Measurements from ENCODE around the gene SCGB1C1. TPM values are rescaled to one million over a fixed set of nuclear protein-coding genes. Genes with fewer than 3 reads are reported as not detected.
"Not testable (repeated sequence)": the region's sequence is repeated elsewhere in the genome, so short reads cannot be mapped to it uniquely, and the experiment has no call there.

SCGB1C1 gene
- total RNA-seq: not detected in 2 replicates

DNA sequence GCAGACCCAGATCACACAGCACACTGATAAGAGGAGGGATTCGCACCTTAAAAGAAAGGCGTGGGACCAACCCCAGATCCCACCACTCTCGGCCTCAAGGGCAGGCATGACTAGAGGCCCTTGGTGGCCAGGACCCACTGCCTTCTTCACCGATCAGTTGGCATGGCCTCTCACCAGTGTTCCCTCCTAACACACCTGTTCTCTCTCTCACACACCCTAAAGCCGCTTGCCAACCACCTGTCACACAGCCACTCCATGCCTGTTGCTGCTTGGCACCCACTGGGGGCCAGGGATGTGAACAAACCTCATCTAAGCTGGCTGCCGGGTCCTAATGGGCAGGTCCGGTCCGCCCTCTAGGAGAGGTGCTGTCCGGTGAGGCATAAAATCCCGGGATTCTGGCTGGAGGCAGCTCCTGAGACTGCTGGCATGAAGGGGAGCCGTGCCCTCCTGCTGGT, at the start of gene SCGB1C1:
Gene SCGB1C1 (plus strand): TSS at position 405 of the 455 bp plus-strand sequence. CDS start 22 bp downstream, at position 427.
- not testable (repeated sequence) for H3K4me3 ChIP-seq (ENCODE audit: low read depth, low read length); DNase-seq (ENCODE audit: low read depth)

GRCh38 chr11:180242-180641, 12.6 kb upstream of the SCGB1C1 start:
- DNase-seq (ENCODE audit: low read depth): not testable (repeated sequence)

DNA sequence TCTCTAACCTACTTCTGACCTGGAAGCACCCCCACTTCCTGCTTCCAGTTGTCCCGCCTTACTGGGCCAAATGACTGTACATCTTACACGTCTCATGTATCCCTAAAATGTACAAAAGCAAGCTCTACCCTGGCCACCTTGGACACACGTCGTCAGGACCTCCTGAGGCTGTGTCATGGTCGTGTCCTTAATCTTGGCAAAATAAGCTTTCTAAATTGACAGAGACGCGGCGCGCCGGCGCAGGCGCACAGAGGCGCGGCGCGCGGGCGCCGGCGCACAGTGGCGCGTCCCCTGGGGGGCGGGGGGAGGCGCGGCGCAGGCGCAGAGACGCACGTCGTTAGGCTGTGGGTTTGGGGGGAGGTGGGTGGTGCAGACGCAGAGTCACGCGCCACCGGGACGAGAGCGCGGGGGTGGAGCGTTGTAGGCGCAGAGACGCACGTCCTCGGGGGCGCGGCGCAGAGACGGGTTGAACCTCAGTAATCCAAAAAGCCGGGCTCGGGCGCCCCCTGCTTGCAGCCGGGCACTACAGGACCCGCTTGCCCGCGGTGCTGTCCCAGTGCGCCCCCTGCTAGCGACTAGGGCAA, 3.6 kb upstream of the SCGB1C1 start:
- H3K4me3 ChIP-seq (ENCODE audit: low read depth, low read length); DNase-seq (ENCODE audit: low read depth): not testable (repeated sequence)

More at GRCh38 chr11:180242-180641, 12.6 kb upstream of the SCGB1C1 start:
- TF ChIP-seq, protein P1, sequence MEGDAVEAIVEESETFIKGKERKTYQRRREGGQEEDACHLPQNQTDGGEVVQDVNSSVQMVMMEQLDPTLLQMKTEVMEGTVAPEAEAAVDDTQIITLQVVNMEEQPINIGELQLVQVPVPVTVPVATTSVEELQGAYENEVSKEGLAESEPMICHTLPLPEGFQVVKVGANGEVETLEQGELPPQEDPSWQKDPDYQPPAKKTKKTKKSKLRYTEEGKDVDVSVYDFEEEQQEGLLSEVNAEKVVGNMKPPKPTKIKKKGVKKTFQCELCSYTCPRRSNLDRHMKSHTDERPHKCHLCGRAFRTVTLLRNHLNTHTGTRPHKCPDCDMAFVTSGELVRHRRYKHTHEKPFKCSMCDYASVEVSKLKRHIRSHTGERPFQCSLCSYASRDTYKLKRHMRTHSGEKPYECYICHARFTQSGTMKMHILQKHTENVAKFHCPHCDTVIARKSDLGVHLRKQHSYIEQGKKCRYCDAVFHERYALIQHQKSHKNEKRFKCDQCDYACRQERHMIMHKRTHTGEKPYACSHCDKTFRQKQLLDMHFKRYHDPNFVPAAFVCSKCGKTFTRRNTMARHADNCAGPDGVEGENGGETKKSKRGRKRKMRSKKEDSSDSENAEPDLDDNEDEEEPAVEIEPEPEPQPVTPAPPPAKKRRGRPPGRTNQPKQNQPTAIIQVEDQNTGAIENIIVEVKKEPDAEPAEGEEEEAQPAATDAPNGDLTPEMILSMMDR (conservative IDR thresholded peaks at IDR 0.05; ENCODE audit: low read depth, low read length): peak; percentile 36
- H3K4me3 ChIP-seq (ENCODE audit: low read depth, low read length): not testable (repeated sequence)

- DNase-seq (ENCODE audit: low read depth); H3K4me3 ChIP-seq (ENCODE audit: low read depth, low read length): not testable (repeated sequence)
- TF ChIP-seq, protein P1 (conservative IDR thresholded peaks at IDR 0.05; ENCODE audit: low read depth, low read length): peak; percentile 16
Measured at GRCh38 chr11:189843-190311, 3.0 kb upstream of the SCGB1C1 start.

DNA sequence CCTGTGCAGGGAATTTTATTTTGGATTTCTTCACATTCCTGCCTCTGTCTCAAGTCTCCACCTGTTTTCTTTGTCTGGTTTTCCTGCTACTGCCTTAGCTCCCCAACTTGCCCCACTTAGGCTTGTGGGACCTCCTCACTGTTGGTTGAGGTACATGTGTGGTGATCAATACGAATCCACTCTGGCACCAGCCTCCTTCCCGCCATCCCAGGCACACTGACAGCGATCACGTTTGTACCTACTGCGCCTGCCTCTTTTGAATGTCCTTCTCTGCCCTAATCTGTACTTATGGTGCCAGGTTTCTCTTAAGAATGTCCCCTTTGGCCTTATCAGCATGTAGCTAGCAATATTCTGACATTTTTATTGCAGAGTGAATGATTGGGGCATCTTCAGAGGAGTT, 2.3 kb upstream of the SCGB1C1 start:
- not testable (repeated sequence) for H3K4me3 ChIP-seq (ENCODE audit: low read depth, low read length); DNase-seq (ENCODE audit: low read depth)

DNA sequence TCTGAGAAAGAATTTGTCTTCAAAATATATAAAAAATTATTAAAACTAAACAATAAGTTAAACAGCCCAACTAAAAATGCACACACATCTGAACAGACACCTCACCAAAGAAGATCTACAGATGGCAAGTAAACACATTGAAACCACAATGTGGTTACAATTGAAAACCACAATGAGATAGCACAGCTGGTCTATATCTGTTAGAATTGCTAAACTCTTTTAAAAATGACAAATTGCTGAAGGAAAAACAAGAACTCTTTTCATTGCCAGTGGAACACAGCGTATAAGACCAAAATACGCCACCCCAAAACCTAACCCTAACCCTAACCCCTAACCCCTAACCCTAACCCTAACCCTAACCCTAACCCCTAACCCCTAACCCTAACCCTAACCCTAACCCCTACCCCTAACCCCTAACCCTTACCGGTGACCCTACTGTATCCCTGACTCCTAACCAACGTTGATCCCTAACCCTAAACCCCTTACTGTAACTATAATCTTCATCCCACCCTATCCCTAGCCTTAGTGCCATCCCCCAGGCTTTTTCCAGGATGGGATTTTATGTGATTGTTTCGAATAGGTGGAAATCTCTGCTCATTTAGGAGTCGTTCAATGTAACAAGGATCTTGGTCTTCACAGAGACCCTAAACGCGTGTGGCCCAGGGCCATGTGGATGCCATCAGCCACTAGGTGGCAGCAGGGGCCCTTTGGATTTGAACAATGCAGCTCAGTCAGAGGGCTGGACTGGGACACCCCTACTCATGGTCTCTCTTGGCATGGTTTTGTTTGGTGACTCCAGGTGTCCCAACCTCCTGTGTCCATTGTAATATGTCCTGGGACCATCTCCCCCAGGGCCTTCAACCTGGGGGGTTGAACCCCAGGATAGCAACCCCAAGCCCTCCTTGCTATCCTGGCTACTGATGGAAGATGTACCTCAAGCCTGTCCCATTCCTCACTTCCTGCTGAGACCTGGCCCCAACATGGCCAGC, 1.1 kb upstream of the SCGB1C1 start:
- TF ChIP-seq, protein P1 (conservative IDR thresholded peaks at IDR 0.05; ENCODE audit: low read depth, low read length): peak; percentile 34
- not testable (repeated sequence) for DNase-seq (ENCODE audit: low read depth); H3K4me3 ChIP-seq (ENCODE audit: low read depth, low read length)

DNA sequence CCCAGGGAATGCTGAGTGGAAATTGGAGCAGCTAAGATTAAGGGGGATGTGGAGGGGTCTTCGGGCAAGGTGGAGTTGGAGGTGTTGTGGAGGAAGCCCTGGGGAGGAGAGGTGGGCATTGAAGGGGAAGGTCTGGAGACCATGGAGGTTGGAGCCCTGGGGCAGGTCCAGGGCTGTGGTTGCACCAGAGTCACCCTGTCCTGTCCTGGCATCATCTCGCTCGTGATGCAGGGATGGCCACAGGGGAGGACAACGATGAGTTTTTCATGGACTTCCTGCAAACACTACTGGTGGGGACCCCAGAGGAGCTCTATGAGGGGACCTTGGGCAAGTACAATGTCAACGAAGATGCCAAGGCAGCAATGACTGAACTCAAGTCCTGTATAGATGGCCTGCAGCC, 603 bp downstream of the SCGB1C1 start:
- H3K4me3 ChIP-seq (ENCODE audit: low read depth, low read length); DNase-seq (ENCODE audit: low read depth): not testable (repeated sequence)

- H3K4me3 ChIP-seq (ENCODE audit: low read depth, low read length): no peak overlapping the region
- DNase-seq (ENCODE audit: low read depth): no peak
Measured at GRCh38 chr11:196786-197731, 4.2 kb downstream of the SCGB1C1 start.

More at GRCh38 chr11:196786-197731, 4.2 kb downstream of the SCGB1C1 start:
- TF ChIP-seq, protein P1 (conservative IDR thresholded peaks at IDR 0.05; ENCODE audit: low read depth, low read length): no peak

Data from epithelial cell of proximal tubule (primary cell).